Cardiac septum (tissue), 1 donor: ENCODE data around the gene AP1AR. TPM values are rescaled to one million over a fixed set of nuclear protein-coding genes. Genes with fewer than 3 reads are reported as not detected.
"Not testable (repeated sequence)": the region's sequence is repeated elsewhere in the genome, so short reads cannot be mapped to it uniquely, and the experiment has no call there.

Experiments used
- DNase-seq: peaks from one replicate; pipeline ENCODE4 v3.0.0-alpha.2; 2020; ENCODE audit warnings: low spot score
- intact Hi-C: fragments of 100-400 bp; cut with DNase I; formaldehyde crosslinking; loops from one replicate; pipeline ENCODE4 v1.14.0; 2022
- long read RNA-seq: library from polyadenylated mRNA; unstranded; transcript quantifications from one replicate; pipeline ENCODE4 v2.0.0, GENCODE V29; 2021
- total RNA-seq: library from RNA; stranded (reverse); fragmentation: NEBNext Ultra II Directional; extraction: Animal tissue kit (Norgen Biotek cat#: 25700); gene quantifications from one replicate; pipeline ENCODE4 v1.2.1, GENCODE V29; 2021
- donor health status: DM: no; HTN: no; CAD: no.

AP1AR gene, protein sequence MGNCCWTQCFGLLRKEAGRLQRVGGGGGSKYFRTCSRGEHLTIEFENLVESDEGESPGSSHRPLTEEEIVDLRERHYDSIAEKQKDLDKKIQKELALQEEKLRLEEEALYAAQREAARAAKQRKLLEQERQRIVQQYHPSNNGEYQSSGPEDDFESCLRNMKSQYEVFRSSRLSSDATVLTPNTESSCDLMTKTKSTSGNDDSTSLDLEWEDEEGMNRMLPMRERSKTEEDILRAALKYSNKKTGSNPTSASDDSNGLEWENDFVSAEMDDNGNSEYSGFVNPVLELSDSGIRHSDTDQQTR
- total RNA-seq, result 10.7 TPM
- long read RNA-seq, transcript AP1AR-201 (10 exons, 2,902 nt), result major isoform, 25 of 28 reads
- long read RNA-seq, partial matches to known transcripts, result 0 of 28 reads
- long read RNA-seq, other reads (novel, unspliced or antisense), result 3 of 28 reads

DNA sequence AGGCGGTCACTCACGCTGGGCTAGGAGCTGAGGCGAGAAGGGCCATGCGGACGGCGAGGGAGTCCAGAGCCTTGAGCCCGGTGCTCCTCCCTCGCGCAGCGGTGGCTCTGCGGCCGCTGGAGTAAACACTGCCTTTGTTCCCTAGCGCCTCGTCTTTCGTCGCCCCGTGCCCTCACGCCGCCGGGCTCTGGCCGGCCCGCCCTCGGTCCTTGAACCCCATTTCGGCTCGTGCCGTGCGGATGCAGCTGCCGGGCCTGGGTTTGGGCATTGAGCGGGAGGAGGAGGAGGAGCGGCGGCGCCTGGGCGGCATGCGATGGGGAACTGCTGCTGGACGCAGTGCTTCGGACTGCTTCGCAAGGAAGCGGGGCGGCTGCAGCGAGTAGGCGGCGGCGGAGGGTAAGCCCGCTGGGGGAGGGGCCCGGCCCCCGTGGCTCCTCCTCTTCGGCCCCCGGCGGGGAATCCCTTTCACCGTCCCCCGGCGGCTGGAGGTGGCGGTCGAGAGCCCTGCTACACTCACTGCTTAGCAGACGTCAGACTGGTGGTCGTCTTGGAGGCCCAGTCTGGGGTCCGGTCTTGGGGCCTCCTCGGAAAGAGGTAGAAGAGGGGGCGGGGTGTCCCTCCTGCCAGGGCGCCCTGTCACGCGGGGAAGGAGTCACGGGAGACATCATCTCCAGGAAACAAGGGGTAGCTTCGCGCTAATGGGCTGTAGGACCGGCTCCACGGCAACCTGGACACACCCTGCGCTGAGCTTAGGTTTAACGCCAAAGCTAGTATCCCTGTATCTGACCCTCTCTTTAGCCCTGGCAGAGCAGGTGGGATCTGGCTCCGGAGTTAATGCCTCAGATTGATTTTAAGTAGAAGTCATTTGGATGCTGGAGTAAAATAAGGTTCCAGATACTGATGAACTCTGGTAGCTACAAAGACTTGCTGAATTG lies at the start of gene AP1AR:
Gene AP1AR (plus strand): TSS at position 9 of the 935 bp plus-strand sequence. CDS start 305 bp downstream, at position 314.
- DNase-seq, result peak; percentile 89
- intact Hi-C loops, result loop anchor here (2.0 to 5.0 kb wide), 2 partner anchors 55 to 91 kb away; partner anchors contain the start of gene TIFA

DNA sequence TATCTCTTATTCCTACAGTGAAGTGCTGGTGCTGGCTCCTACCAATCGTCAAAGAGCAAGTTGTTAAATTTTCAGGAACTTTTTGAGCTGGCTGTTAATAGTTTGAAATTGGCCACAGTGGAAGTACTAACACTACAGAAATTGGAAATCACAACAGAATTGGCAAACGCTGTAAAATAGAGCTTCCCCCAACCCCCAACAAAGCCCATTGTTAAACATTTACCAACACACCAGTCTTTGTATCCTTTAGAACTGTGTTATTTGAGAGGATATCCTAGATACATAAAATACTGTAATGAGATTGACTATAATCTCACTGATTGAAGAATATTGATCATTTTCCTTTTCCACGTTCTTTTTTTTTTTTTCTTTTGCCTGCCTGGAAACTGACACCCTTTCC lies 49.0 kb upstream of the AP1AR start:
- no peak for DNase-seq
- intact Hi-C loops, result no loop called here

DNA sequence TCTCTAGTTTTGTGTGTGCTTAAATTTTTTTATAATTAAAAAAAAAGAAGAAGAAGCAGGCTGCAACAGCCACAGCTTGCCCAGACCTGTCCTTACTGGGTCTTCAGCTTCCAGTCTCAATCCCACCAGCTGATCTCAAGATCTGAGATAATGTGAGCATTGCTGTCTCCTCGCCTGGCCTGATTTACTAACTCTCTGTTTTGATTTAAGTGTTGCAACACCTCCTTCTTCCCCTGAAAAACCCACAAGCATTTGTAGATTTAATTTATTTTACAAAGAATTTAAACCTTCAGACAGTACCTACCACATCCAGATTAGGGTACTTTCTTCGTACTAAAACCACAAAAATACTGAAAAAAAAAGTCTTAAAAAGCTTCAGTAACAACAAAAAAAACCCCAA lies 48.3 kb upstream of the AP1AR start:
- no peak for DNase-seq
- intact Hi-C loops, result no loop called here

DNA sequence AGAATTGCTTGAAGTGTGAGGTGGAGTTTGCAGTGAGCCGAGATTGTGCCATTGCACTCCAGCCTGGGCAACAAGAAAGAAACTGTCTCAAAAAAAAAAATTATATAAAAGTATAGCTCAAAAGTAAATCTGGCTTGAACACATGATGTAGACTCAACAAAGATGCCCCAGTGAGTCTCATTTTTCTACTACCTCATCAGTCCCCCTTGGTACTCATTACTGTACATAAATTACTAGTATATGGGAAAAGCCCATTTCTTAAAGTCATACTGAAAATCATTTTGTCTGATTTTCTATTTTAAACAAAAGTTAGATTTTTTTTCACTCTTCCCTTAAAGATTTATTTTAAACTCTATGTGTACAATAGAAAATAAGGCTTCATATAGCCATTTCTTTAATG lies 47.1 kb upstream of the AP1AR start:
- intact Hi-C loops, result no loop called here
- no peak for DNase-seq

DNA sequence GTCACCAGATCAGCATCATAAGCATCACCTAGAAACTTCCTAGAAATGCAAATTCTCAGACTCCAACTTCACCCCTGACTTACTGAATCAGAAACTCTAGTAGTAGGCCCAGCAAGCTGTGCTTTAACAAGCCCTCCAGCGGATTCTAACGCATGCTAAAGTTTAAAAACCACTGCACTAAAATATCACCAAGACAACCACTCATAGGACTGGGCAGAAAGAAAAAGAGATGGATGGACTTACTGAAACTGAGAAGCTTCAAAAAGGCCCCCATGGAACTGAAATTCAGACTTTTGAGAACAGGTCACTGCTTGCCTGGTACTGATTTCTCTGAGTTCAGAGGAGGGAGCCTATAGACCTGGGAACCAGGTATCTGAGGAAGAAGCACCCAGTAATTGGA lies 46.3 kb upstream of the AP1AR start:
- no peak for DNase-seq
- intact Hi-C loops, result no loop called here

DNA sequence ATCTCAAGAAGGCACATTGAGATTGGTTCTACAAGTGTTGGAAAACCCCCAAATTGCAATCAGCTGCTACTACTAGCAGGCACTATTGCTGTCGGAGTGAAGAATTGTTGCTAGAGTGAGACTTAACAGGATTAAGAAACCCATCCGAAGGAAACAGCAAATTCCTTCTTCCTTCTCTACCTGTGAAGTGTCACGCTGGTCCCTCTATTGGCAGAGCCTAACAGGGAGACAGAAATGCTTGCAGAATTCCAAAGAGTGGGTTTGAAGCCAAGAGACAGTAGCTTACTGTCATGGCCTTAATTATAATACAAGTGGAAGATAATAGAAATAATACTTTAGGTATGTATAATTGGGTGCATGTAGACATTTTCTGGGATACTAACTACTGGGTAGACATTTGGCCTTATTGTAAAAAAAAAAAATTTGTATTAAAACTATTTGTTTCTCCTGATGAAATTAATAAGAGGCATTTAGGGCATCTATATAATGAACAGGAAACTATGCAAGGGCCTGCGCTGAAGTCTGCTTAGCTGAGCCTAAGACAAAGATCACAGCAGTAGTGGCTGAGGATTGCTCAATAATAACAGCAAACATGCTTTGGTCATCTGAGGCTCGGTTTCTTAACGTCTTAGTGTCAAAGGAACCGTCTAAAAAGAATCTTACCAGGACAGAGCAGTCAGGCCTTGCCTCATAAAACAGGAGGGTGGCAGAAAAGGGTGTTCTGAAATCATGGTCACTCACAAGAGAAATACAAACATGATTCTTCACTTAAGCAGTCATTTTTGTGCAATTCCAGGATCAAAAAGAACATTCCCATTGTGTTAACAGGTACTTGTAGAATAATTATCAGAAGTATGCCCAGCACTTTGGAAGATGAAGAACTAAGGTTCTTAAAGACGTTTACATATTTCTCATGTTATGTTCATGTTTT lies 45.6 kb upstream of the AP1AR start:
- intact Hi-C loops, result no loop called here
- DNase-seq, result no peak

DNA sequence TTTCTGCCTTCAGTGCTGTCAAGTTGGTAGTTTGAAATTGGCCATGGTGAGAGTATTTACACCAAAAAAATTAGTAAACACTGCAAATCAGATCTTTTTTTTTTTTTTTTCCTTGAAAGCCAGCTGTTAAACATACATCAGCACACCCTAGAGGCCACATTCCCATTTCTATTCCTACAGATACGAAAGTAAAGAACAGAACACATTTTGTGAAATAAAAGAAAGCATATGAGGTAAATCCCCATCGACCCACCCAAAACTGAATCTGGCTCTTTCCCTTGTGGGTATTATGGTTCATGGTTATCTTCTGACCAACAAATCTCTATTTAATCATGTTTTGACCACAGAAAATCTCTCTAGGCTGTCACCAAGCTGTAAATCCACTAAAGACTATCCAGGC lies 41.8 kb upstream of the AP1AR start:
- DNase-seq, result no peak
- intact Hi-C loops, result no loop called here

DNA sequence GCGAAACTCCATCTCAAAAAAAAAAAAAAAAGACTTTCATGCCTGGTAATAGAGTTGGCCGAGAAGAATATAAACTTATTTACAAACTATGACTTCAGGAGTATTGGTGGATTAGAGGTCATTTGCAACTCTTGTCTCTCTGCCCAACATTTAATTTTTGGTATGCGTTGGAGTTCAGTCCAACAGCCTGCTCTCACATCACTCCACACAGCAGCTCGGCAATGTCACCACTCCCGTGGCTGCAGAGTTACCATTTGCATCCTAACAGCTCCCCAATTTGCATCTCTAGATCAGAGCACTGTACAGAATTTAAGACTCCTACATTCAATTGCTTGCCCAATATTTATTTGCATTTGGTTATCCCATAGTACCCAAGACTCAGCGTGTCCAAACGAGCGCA lies 40.9 kb upstream of the AP1AR start:
- intact Hi-C loops, result no loop called here
- no peak for DNase-seq

DNA sequence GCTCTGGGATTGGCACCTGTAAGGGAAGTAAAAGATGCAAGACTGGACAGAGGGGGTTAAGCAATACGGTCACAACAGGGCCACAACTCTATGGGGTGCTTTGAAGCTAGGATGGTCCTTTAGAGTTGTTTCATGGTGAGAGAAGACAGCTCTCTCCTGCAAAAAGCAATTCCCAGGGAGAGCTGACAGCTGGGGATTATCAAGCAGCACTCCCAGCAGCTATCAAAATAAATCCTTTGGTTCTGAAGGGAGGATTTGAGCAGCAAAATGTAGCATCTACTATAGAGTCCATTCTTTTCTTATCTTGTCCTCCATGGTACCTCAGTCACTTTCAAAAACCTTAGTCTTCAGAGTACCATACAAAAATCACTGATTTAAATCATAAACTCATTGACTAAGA lies 35.1 kb upstream of the AP1AR start:
- intact Hi-C loops, result no loop called here
- DNase-seq, result no peak

DNA sequence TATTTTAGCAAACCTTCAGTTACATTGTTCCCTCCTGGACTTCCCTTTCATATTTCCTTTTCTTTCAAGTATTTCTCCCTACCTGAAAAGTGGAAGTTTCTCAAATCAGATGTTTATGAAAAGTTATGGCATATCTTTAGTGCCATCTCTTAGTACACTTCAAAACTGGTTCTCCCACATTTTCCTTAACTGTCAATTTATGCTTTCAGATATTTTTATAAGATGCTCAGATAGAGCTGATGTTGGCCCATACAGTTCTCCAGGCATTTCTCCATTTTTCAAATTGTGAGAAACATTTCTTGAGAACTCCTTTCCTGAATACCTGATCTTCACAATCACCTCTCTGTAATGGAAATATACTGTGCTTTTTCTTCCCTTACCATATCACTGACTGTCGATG lies 32.5 kb upstream of the AP1AR start:
- intact Hi-C loops, result no loop called here
- no peak for DNase-seq

DNA sequence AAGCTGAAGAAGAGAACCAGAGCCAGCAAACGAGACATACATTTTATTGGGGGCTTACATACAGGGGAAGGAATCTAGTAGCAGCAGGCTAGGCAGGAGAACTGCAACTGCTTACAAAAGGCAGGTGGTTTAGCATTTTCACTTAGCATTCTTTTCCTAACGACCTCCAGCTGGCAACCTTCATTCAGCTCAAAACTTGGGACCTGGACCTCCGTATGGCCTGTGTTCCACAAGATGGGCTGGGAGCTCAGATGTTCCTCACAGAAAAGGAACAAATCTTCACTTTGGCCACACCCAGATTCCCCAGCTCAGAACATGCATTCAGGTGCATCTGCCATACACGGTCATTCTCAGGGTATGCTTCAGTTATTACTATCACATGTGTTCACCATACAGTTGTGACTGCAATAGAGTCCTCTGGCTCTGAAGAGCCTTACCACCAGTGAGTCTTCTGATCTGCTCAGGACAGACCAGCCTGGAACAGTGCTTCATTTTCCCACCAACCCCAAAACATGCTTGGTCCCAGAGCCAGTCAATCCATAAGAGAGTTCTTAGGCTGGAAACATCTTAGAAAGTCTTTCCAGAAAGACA lies 29.6 kb upstream of the AP1AR start:
- DNase-seq, result no peak
- intact Hi-C loops, result no loop called here

DNA sequence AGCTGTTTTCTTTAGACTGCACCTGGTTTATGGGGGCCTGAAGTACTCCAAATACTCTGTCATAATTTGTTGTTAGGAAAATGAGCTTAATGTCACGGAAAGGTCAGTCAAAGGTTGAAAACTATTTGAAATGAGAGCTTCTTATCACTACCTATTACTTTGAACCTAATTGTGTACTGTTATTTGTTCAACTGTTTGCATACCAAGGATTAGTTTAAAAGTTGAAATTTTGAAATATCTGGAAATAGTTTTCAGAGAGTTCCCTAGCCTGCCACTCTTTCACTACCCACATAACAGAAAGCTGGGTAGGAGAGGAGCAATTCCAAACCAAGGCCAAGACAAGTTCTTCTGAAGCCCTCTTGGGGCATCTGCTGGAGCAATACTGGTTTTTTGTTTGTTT lies 28.0 kb upstream of the AP1AR start:
- intact Hi-C loops, result no loop called here
- DNase-seq, result no peak

DNA sequence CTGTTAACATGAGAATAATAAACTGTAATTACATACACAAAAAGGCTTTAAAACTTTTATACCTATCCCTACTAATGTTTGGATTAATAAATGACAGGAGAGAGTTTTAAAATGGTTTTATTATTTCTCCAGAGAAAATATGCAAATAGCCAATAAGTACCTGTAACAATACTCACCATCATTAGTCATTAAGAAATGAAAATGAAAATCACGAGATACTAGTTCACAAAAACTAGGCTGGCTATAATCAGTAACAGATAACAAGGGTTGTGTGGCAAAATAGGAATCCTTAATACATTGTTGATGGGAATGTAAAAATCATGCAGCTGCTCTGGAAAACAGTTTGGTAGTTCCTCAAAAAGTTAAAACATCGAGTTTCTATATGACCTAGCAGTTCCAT lies 25.2 kb upstream of the AP1AR start:
- intact Hi-C loops, result no loop called here
- DNase-seq, result no peak

DNA sequence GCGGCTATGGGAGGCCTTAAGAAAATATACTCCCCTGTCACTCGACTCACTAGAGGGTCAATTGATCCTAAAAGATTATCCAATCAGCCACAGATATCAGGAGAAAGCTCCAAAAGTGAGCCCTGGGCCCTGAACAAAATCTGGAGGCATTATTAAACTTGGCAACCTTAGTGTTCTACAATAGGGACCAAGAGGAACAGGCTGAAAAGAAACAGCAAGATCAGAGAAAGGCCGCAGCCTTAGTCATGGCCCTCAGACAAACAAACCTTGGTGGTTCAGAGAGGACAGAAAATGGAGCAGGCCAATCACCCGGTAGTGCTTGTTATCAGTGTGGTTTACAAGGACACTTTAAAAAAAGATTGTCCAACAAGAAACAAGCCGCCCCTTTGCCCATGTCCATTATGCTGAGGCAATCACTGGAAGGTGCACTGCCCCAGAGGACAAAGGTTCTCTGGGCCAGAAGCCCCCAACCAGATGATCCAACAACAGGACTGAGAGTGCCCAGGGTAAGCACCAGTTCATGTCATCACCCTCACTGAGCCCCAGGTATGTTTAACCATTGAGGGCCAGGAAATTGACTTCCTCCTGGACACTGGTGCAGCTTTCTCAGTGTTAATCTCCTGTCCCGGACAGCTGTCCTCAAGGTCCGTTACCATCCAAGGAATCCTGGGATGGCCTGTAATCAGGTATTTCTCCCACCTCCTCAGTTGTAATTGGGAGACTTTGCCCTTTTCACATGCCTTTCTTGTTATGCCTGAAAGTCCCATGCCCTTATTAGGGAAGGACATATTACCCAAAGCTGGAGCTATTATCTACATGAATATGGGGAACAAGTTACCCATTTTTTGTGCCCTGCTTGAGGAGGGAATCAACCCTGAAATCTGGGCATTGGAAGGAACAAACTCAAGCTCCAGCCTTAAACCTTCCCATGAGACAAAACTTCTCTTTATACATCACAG lies 23.2 kb upstream of the AP1AR start:
- intact Hi-C loops, DNase-seq: not testable (repeated sequence)

DNA sequence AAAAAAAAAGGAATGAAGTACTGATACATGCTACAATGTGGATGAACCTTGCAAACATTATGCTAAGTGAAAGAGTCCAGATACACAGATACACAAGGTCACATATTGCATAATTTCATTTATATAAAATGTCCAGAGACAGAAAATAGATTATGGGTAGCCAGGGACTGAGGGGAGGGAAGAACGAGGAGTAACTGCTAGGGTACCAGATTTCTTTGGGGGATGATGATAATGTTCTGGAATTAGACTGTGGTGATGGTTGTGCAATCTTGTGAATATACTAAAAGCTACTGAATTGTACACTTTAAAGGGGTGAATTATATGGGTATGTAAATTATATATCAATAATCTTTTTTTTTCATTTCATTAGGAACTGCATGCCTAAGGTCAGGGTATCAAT lies 20.8 kb upstream of the AP1AR start:
- intact Hi-C loops, result no loop called here
- DNase-seq, result no peak

DNA sequence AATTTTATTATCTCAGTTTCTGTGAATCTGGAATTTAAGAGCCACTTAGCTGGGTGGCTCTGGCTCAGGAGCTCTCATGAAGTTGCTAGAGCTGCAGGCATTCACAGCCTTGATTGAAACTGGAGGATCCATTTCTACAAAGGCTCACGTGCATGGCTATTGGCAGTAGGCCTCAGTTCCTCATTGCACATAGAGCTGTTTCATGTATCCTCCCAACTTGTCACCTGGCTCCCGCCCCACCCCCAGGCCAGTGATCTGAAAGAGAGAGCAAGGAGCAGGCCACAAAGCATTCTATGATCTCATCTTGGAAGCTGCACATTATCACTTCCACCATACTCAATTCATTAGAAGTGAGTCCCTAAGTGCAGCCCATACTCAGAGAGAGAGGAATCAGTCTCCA lies 18.5 kb upstream of the AP1AR start:
- no peak for DNase-seq
- intact Hi-C loops, result no loop called here

DNA sequence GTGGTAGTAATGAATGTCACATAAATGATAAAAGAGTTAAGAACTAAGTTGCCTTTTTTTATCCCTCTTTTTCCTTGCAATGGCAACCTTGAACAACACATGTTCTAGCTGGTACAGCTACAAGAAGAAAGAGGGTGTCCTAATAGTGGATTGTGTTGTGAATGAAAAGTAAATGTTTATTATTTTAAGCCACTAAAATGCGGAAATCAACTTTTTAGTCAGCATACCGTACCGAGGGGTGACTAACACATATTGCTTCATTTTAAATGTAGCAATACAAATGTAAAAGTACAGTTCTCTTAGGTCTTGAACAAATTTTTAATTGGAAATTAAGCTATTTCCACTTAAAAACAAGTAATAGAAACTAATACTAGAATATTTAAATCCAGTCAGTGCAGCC lies 17.7 kb upstream of the AP1AR start:
- intact Hi-C loops, result no loop called here
- DNase-seq, result no peak
